Measurements from ENCODE around the gene TSPAN16.
A peak's percentile ranks its signal among the peaks of the same experiment; 100 is the strongest.

TSPAN16 gene

GRCh38 chr19:11295665-11296245 is at the start of gene TSPAN16:
Gene TSPAN16, plus strand, starts transcription at chr19:11296160. Its CDS starts 138 bp downstream, at chr19:11296298.
- DNase-seq, result no peak

- DNase-seq, result no peak
Observed at GRCh38 chr19:11246941-11247340, 49.0 kb upstream of the TSPAN16 start.

GRCh38 chr19:11247391-11247790 is 48.6 kb upstream of the TSPAN16 start:
- no peak for DNase-seq

- no peak for DNase-seq
Observed at GRCh38 chr19:11247934-11248333, 48.0 kb upstream of the TSPAN16 start.

GRCh38 chr19:11248852-11249251 is 47.1 kb upstream of the TSPAN16 start:
- DNase-seq, result no peak

GRCh38 chr19:11251217-11251616 is 44.7 kb upstream of the TSPAN16 start:
- no peak for DNase-seq

GRCh38 chr19:11251650-11252314 is 44.2 kb upstream of the TSPAN16 start:
- no peak for DNase-seq

- DNase-seq, result no peak
Observed at GRCh38 chr19:11252665-11253355, 43.1 kb upstream of the TSPAN16 start.

GRCh38 chr19:11254666-11255065 is 41.3 kb upstream of the TSPAN16 start:
- DNase-seq, result no peak

- DNase-seq, result no peak
Observed at GRCh38 chr19:11256189-11256588, 39.8 kb upstream of the TSPAN16 start.

GRCh38 chr19:11257846-11258380 is 38.0 kb upstream of the TSPAN16 start:
- no peak for DNase-seq

- DNase-seq, result no peak
Observed at GRCh38 chr19:11260996-11261395, 35.0 kb upstream of the TSPAN16 start.

- DNase-seq, result no peak
Observed at GRCh38 chr19:11261431-11261970, 34.5 kb upstream of the TSPAN16 start.

GRCh38 chr19:11261971-11262839 is 33.8 kb upstream of the TSPAN16 start, which contains the start of gene DOCK6:
Gene DOCK6, minus strand, starts transcription at chr19:11262524. Its CDS starts 84 bp downstream, at chr19:11262440.
- DNase-seq, result no peak

- no peak for DNase-seq
Observed at GRCh38 chr19:11263726-11264125, 32.2 kb upstream of the TSPAN16 start.

GRCh38 chr19:11264452-11265176 is 31.3 kb upstream of the TSPAN16 start:
- DNase-seq, result no peak

- no peak for DNase-seq
Observed at GRCh38 chr19:11265177-11265784, 30.7 kb upstream of the TSPAN16 start.

- peak; percentile 32 for DNase-seq
Observed at GRCh38 chr19:11265785-11266236, 30.1 kb upstream of the TSPAN16 start.

- DNase-seq, result no peak
Observed at GRCh38 chr19:11267316-11268085, 28.5 kb upstream of the TSPAN16 start.

- no peak for DNase-seq
Observed at GRCh38 chr19:11268783-11269267, 27.1 kb upstream of the TSPAN16 start.
